Panc1 (cell line): Measurements from ENCODE around the gene SECTM1. TPM values are rescaled to one million over a fixed set of nuclear protein-coding genes. Genes with fewer than 3 reads are reported as not detected.

Experiments used
- ATAC-seq: fragments of 200-7000 bp; cut with Tn5 transposase; 2 replicates; pipeline ENCODE4 v1.9.1; 2020; ENCODE audit warnings: mild to moderate bottlenecking, moderate library complexity
- BruUV-seq: library from RNA; stranded (reverse); fragments of 400-500 nt; replicated peaks from 2 replicates; lab custom pipeline; 2021; lab: Mats Ljungman, UMichigan
- CTCF ChIA-PET: fragments of 300-600 bp; sonication (Branson Sonifier 250); formaldehyde crosslinking; loops from one replicate; lab custom pipeline; 2022; ENCODE audit warnings: antibody characterized with exemption; lab: Charles Lee
- POLR2A ChIA-PET: fragments of 300-600 bp; sonication (Branson Sonifier 250); formaldehyde crosslinking; loops from one replicate; lab custom pipeline; 2022; ENCODE audit warnings: antibody characterized with exemption; lab: Charles Lee
- DNase-seq: peaks from one replicate; pipeline ENCODE4 v3.0.0-alpha.2; 2010; ENCODE audit warnings: low read depth, low spot score
- H3K27ac ChIP-seq: 2 replicates; pipeline ENCODE4 v1.5.1; 2011; ENCODE audit warnings: mild to moderate bottlenecking, low read length, inconsistent platforms
- H3K27me3 ChIP-seq: fragments of 200-500 bp; sonication (Bioruptor generic); 2 replicates; pipeline ENCODE4 v1.6.0; 2014; ENCODE audit warnings: low read length, inconsistent platforms; ENCODE audit not compliant: control insufficient read depth, insufficient read depth
- H3K36me3 ChIP-seq: fragments of 200-500 bp; sonication (Bioruptor generic); 2 replicates; pipeline ENCODE4 v1.5.1; 2014; ENCODE audit warnings: inconsistent platforms, mild to moderate bottlenecking, low read length, moderate library complexity; ENCODE audit not compliant: control insufficient read depth, insufficient read depth
- H3K4me1 ChIP-seq: 2 replicates; pipeline ENCODE4 v1.5.1; 2011; ENCODE audit warnings: inconsistent platforms, mild to moderate bottlenecking, low read length, moderate library complexity; ENCODE audit not compliant: control insufficient read depth, insufficient read depth
- H3K4me3 ChIP-seq, 2 experiments: 2 replicates each; pipeline ENCODE4 v1.5.1; 2011 to 2012; ENCODE audit warnings: low read depth in 2 of 2, low read length in 2 of 2, mild to moderate bottlenecking in 2 of 2, inconsistent platforms in 1 of 2, moderate library complexity in 1 of 2
- H3K9me3 ChIP-seq: fragments of 200-500 bp; sonication (Bioruptor generic); 2 replicates; pipeline ENCODE4 v1.5.1; 2014; ENCODE audit warnings: low read depth, mild to moderate bottlenecking, inconsistent platforms, low read length, moderate library complexity; ENCODE audit not compliant: control insufficient read depth, insufficient read depth
- POLR2AphosphoS5 ChIP-seq: IDR thresholded peaks from 2 replicates; pipeline ENCODE4 v1.6.1; 2012; ENCODE audit warnings: mild to moderate bottlenecking, low read depth, low read length, moderate library complexity
- SIN3A ChIP-seq: IDR thresholded peaks from 2 replicates; pipeline ENCODE4 v1.6.1; 2012; ENCODE audit warnings: low read depth, mild to moderate bottlenecking, low read length, moderate library complexity, borderline replicate concordance; ENCODE audit not compliant: insufficient read depth
- TCF7L2 ChIP-seq: IDR thresholded peaks from 2 replicates; pipeline ENCODE4 v1.6.1; 2011; ENCODE audit warnings: mild to moderate bottlenecking, low read depth, low read length, inconsistent platforms
- in situ Hi-C: cut with HindIII; loops from 2 replicates; pipeline ENCODE4 v1.10.0; 2016; ENCODE audit warnings: low sequenced_read_pairs, low pct_unique_long_range_greater_than_20kb
- intact Hi-C: fragments of 100-400 bp; cut with micrococcal nuclease; formaldehyde crosslinking; loops from one replicate; pipeline ENCODE4 v1.10.0; 2022; ENCODE audit not compliant: unreplicated experiment
- total RNA-seq: library from RNA; stranded (reverse); gene quantifications from one replicate; pipeline ENCODE4 v1.2.1, GENCODE V29; 2021; ENCODE audit not compliant: unreplicated experiment
- TF ChIP-seq, protein P1 (sequence below), 2 experiments: IDR thresholded peaks; 2 replicates each; pipeline ENCODE4 v1.6.1; 2011 to 2012; ENCODE audit warnings: low read depth in 2 of 2, control low read depth in 1 of 2, low read length in 1 of 2, mild to moderate bottlenecking in 1 of 2, moderate library complexity in 1 of 2; ENCODE audit not compliant: insufficient read depth in 1 of 2
- TF ChIP-seq, protein P2 (sequence below): fragments of 450-650 bp; IDR thresholded peaks from 2 replicates; pipeline ENCODE4 v1.5.1; 2017; ENCODE audit warnings: mild to moderate bottlenecking

SECTM1 gene
- total RNA-seq, 1 experiment from 2014 or later: 5.4 TPM

DNA sequence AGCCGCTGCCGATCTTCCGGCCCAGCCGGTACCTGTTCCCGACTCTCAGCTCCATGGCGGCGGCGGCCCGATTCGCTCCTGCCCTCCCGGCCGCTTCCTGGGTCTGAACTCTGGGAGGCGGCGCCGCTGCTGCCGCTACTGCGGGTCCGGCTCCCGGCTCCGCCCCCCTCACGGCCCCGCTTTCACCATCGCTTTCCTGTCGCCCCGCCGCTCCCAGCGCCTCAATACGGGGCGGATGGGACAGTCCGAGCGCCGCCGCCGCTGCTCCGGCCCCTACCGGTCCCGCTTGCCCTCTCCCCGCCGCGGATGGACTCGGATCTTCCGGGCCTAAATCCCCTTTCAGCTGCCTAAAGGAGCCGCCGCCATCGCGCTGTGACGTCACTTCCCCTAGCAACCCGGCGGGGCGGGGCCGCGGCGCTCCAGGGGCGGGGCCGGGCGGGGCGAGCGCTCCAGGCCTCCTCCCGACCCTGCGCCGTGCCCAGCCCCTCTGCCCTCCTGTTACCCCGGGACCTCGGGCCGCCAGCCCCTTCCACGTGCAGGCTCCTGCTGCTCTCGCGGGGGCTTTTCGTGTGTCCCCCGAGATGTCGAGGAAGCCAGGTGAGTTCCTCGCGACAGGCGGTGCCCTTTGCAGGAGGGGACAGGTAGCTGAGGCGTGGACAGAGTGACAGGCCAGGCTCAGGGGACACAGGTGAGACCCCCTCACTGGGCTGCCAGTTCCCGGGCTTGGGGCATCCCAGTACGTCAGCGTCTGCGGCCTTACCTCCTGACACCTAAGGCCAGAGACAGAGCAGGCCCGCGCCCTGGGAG lies 60.0 kb downstream of the SECTM1 start, which contains the start of gene CSNK1D:
CSNK1D (minus strand) TSS at position 374 of the 807 bp plus-strand sequence; CDS start at position 55, 319 bp downstream.
- BruUV-seq: no TSS peak
- H3K4me1 ChIP-seq: peaks cover 53% of the 10 kb centered on the region
- in situ Hi-C loops: no loop called here
- H3K4me3 ChIP-seq: peak within 1 kb of the TSS; percentile 66 to 80
- ChIA-PET CTCF (no interaction called here), POLR2A (interaction anchor here (0.7 kb wide), 1 partner anchor 296 kb away, joined by 3 read pairs; the partner anchor contains the start of gene ASPSCR1)
- H3K36me3 ChIP-seq: peaks cover 5% of the 10 kb centered on the region
- H3K9me3 ChIP-seq: no peaks in the 10 kb centered on the region
- no peaks in the 10 kb centered on the region for H3K27me3 ChIP-seq
- DNase-seq (no peak), ATAC-seq (peak; percentile 93)
- peak within 1 kb of the TSS; percentile 90 for H3K27ac ChIP-seq
- TF ChIP-seq, protein P1, sequence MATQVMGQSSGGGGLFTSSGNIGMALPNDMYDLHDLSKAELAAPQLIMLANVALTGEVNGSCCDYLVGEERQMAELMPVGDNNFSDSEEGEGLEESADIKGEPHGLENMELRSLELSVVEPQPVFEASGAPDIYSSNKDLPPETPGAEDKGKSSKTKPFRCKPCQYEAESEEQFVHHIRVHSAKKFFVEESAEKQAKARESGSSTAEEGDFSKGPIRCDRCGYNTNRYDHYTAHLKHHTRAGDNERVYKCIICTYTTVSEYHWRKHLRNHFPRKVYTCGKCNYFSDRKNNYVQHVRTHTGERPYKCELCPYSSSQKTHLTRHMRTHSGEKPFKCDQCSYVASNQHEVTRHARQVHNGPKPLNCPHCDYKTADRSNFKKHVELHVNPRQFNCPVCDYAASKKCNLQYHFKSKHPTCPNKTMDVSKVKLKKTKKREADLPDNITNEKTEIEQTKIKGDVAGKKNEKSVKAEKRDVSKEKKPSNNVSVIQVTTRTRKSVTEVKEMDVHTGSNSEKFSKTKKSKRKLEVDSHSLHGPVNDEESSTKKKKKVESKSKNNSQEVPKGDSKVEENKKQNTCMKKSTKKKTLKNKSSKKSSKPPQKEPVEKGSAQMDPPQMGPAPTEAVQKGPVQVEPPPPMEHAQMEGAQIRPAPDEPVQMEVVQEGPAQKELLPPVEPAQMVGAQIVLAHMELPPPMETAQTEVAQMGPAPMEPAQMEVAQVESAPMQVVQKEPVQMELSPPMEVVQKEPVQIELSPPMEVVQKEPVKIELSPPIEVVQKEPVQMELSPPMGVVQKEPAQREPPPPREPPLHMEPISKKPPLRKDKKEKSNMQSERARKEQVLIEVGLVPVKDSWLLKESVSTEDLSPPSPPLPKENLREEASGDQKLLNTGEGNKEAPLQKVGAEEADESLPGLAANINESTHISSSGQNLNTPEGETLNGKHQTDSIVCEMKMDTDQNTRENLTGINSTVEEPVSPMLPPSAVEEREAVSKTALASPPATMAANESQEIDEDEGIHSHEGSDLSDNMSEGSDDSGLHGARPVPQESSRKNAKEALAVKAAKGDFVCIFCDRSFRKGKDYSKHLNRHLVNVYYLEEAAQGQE (IDR thresholded peaks at IDR 0.05; ENCODE audit: insufficient read depth in 1 of 2, low read depth in 2 of 2, low read length in 1 of 2): no peak
- TF ChIP-seq POLR2AphosphoS5 (peak; percentile 84), TCF7L2 (peak; percentile 84)
- intact Hi-C loops: no loop called here

DNA sequence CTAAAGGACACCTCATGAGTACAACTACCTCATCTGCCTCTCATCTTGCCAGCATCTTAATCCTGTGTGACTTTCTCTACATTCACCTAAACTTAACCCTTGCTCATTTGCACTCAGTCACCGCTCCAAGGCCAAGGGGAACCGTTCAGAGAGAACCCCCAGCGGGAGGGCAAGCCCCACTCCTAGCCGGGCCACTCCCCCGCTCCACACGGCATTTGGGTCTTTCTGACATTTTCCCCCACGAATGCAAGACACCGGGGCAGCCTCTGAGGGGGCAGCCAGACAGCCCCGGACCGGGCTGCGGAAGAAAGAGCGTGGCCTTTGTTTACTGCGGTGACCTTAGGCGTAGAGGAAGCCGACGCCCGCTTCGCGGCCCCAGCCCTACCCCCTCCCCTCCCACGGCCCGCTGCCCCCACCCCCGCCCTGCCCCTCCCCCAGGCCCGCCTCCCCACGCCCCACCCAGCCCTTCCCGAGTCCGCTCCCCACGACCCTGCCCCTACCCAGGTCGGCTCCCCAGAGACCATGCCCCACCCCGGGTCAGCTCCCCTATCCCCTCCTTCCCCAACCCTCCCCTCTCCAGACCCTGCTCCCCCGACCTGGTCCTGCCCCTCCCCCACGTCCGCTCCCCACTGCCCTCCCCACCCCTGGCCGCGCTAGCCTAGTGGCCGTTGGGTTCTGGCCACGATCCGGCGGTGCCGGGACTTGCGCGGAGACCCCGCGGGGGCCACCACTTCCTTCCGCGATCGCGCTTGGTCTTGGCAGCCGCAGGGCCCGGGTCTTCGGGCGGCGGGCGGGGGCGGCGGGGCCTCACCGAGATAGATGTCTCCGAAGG lies 60.9 kb downstream of the SECTM1 start:
- H3K4me1 ChIP-seq: peaks cover 58% of the 10 kb centered on the region
- DNase-seq: no peak

More for the DNA sequence above, 60.9 kb downstream of the SECTM1 start:
- intact Hi-C loops (no loop called here), in situ Hi-C loops (no loop called here)
- TF ChIP-seq, protein P2, sequence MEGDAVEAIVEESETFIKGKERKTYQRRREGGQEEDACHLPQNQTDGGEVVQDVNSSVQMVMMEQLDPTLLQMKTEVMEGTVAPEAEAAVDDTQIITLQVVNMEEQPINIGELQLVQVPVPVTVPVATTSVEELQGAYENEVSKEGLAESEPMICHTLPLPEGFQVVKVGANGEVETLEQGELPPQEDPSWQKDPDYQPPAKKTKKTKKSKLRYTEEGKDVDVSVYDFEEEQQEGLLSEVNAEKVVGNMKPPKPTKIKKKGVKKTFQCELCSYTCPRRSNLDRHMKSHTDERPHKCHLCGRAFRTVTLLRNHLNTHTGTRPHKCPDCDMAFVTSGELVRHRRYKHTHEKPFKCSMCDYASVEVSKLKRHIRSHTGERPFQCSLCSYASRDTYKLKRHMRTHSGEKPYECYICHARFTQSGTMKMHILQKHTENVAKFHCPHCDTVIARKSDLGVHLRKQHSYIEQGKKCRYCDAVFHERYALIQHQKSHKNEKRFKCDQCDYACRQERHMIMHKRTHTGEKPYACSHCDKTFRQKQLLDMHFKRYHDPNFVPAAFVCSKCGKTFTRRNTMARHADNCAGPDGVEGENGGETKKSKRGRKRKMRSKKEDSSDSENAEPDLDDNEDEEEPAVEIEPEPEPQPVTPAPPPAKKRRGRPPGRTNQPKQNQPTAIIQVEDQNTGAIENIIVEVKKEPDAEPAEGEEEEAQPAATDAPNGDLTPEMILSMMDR: no peak
- no peak for TF ChIP-seq TCF7L2
- peak; percentile 10; the same call in 1 of the 2 replicates for TF ChIP-seq SIN3A
- TF ChIP-seq POLR2AphosphoS5: 0 out of 2 replicates have a peak, but pooled peaks have one; percentile 27
- TF ChIP-seq, protein P1 (IDR thresholded peaks at IDR 0.05; ENCODE audit: insufficient read depth in 1 of 2, low read depth in 2 of 2, low read length in 1 of 2): no peak
- peaks cover 5% of the 10 kb centered on the region for H3K36me3 ChIP-seq
- POLR2A ChIA-PET: interaction anchor here (0.7 kb wide), 1 partner anchor 295 kb away, joined by 3 read pairs; the partner anchor contains the start of gene ASPSCR1
- peak overlapping the region; percentile 66 to 80 for H3K4me3 ChIP-seq
- CTCF ChIA-PET: no interaction called here
- H3K9me3 ChIP-seq: no peaks in the 10 kb centered on the region
- H3K27ac ChIP-seq: peak overlapping the region; percentile 90
- TSS peak; percentile 73 for BruUV-seq
- ATAC-seq: peak; percentile 27
- H3K27me3 ChIP-seq: no peaks in the 10 kb centered on the region
